ENCODE results near the gene STBD1.

GRCh38 chr4:76277667-76278066 lies 28.9 kb upstream of the STBD1 start:
- no peak for TF ChIP-seq POLR2A (IDR thresholded peaks at IDR 0.05)
- no peak for TF ChIP-seq CTCF (IDR thresholded peaks at IDR 0.05)
